ENCODE results near the gene TMEM134.

DNA sequence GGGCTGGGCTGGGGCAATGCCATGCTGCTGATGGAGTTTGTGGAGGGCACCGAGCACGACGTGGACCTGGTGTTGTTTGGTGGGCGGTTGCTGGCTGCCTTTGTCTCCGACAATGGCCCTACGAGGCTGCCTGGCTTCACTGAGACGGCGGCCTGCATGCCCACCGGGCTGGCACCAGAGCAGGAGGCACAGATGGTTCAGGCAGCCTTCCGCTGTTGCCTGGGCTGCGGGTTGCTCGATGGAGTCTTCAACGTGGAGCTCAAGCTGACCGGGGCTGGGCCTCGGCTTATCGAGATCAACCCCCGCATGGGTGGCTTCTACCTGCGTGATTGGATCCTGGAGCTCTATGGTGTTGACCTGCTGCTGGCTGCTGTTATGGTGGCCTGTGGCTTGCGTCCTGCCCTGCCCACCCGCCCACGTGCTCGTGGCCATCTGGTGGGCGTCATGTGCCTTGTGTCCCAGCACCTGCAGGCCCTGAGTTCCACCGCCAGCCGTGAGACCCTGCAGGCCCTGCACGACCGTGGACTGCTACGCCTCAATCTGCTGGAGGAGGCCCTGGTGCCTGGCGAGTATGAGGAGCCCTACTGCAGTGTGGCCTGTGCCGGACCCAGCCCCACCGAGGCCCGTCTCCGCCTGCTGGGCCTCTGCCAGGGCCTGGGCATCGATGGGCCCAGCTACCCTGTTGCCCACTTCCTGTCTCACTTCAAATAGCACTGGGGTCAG, 45.0 kb downstream of the TMEM134 start:
- TF ChIP-seq, protein P1, sequence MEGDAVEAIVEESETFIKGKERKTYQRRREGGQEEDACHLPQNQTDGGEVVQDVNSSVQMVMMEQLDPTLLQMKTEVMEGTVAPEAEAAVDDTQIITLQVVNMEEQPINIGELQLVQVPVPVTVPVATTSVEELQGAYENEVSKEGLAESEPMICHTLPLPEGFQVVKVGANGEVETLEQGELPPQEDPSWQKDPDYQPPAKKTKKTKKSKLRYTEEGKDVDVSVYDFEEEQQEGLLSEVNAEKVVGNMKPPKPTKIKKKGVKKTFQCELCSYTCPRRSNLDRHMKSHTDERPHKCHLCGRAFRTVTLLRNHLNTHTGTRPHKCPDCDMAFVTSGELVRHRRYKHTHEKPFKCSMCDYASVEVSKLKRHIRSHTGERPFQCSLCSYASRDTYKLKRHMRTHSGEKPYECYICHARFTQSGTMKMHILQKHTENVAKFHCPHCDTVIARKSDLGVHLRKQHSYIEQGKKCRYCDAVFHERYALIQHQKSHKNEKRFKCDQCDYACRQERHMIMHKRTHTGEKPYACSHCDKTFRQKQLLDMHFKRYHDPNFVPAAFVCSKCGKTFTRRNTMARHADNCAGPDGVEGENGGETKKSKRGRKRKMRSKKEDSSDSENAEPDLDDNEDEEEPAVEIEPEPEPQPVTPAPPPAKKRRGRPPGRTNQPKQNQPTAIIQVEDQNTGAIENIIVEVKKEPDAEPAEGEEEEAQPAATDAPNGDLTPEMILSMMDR (conservative IDR thresholded peaks at IDR 0.05; ENCODE audit: low read depth, low read length), result no peak
- TF ChIP-seq EZH2 (IDR thresholded peaks at IDR 0.05; ENCODE audit: low read length, unreplicated experiment), result no peak
- TF ChIP-seq EZH2phosphoT487 (IDR thresholded peaks at IDR 0.05; ENCODE audit: borderline replicate concordance, low read length), result no peak
